Brain microvascular endothelial cell (primary cell): ENCODE measurements around the gene SAFB.

Source experiments
- DNase-seq: peaks from one replicate; pipeline ENCODE4 v3.0.0-alpha.2; 2020
- H3K27ac ChIP-seq: fragments of 250-450 bp; sonication (Bioruptor Pico); 2 replicates; pipeline ENCODE4 v1.5.1; 2020; ENCODE audit warnings: mild to moderate bottlenecking, moderate library complexity
- H3K27me3 ChIP-seq: fragments of 250-450 bp; sonication (Bioruptor Pico); replicated peaks from 2 replicates; pipeline ENCODE4 v1.5.1; 2020; ENCODE audit warnings: mild to moderate bottlenecking
- H3K36me3 ChIP-seq: fragments of 250-450 bp; sonication (Bioruptor Pico); replicated peaks from 2 replicates; pipeline ENCODE4 v1.5.1; 2020; ENCODE audit warnings: mild to moderate bottlenecking
- H3K4me3 ChIP-seq: 2 replicates; pipeline ENCODE4 v1.5.1; 2011; ENCODE audit warnings: low read depth, mild to moderate bottlenecking, control low read depth, low read length, moderate library complexity
- in situ Hi-C: cut with HindIII; loops from 2 replicates; pipeline ENCODE4 v1.10.0; 2017; ENCODE audit warnings: low sequenced_read_pairs, low pct_ligation_motif_present
- TF ChIP-seq, protein P1 (sequence below): IDR thresholded peaks from 2 replicates; pipeline ENCODE4 v1.5.1; 2011; ENCODE audit warnings: low read depth, mild to moderate bottlenecking, moderate library complexity, low read length, control low read depth, inconsistent platforms; ENCODE audit errors: missing control alignments

Gene SAFB

GRCh38 chr19:5703819-5704818 lies 81.2 kb downstream of the SAFB start:
- in situ Hi-C loops: no loop called here
- H3K36me3 ChIP-seq: peaks cover 64% of the 10 kb centered on the region
- no peak overlapping the region for H3K27ac ChIP-seq
- TF ChIP-seq, protein P1, sequence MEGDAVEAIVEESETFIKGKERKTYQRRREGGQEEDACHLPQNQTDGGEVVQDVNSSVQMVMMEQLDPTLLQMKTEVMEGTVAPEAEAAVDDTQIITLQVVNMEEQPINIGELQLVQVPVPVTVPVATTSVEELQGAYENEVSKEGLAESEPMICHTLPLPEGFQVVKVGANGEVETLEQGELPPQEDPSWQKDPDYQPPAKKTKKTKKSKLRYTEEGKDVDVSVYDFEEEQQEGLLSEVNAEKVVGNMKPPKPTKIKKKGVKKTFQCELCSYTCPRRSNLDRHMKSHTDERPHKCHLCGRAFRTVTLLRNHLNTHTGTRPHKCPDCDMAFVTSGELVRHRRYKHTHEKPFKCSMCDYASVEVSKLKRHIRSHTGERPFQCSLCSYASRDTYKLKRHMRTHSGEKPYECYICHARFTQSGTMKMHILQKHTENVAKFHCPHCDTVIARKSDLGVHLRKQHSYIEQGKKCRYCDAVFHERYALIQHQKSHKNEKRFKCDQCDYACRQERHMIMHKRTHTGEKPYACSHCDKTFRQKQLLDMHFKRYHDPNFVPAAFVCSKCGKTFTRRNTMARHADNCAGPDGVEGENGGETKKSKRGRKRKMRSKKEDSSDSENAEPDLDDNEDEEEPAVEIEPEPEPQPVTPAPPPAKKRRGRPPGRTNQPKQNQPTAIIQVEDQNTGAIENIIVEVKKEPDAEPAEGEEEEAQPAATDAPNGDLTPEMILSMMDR: no peak
- no peaks in the 10 kb centered on the region for H3K27me3 ChIP-seq
- no peak for DNase-seq
- H3K4me3 ChIP-seq: no peak overlapping the region

DNA sequence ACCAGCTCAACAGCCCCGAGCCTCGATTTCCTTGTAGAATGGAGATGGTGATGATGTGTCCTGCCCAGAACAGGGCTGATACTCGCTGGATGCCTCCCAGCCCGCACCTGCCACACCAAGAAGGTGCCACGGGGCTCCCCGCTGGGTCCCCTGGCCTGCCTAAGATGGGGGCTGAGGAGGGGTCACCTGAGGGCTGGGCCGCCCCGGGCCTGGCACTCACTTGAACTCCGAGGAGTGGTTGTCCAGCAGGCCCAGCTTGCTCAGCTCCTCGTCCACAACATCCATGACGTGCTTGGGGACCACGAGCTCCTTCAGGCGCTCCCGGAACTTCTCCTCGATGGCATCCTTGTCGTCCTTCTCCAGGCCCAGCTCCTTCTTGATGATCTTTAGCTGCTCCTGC lies 82.7 kb downstream of the SAFB start:
- in situ Hi-C loops: no loop called here
- Histone ChIP-seq H3K36me3 (peaks cover 63% of the 10 kb centered on the region), H3K27ac (no peak overlapping the region), H3K27me3 (no peaks in the 10 kb centered on the region), H3K4me3 (no peak overlapping the region)
- TF ChIP-seq, protein P1: no peak
- no peak for DNase-seq

GRCh38 chr19:5706876-5707573 lies 84.1 kb downstream of the SAFB start:
- in situ Hi-C loops: no loop called here
- Histone ChIP-seq H3K27ac (no peak overlapping the region), H3K36me3 (peaks cover 71% of the 10 kb centered on the region), H3K4me3 (no peak overlapping the region), H3K27me3 (no peaks in the 10 kb centered on the region)
- no peak for DNase-seq
- TF ChIP-seq, protein P1: no peak

DNA sequence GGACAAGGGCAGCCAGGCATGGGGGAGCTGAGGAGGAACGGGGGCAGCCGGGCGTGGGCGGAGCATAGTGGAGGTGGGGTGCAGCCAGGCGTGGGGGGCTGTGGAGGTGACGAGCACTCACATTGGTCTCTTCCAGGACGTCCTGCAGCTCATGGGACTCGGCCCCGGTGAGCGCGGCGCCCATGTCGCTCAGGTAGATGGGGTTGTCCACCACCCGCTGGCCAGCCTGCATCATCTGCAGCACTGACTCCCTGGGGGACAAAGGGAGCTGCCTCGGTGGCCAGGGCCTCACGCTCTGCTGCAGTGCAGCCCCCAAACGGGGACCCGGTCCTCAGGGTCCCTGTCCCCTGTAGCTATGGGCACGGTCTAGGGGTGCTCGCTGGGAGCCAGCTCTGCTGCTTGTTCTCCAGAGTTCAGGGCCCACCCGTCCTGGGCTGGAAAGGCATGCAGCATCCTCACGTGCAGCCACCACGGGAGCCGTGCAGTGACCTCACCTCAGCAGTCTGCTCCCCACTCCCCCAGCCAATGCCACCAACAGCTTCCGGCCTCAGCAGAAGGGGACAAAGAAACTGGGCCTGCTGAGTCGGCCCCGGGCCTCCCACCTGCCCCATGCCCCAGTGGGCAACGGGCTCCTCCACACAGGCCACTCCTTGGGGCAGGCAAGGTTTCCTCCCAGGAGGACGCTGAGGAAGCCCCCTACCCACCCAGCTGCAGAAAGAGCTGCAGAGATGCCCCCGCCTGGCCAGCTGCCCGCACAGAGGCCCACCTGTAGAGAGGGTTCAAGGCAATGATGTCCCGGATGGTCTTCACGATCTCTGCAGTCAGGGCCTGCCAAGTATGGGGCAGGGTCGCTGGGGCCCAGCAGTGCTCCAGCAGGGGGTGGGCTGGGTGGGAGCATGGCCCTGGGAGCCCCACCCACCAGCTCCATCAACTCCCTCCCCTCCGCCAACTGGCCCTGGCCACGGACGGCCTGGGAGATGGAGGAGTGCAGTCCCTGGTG lies 85.0 kb downstream of the SAFB start:
- H3K27ac ChIP-seq: no peak overlapping the region
- in situ Hi-C loops: no loop called here
- TF ChIP-seq, protein P1: no peak
- DNase-seq: no peak
- no peaks in the 10 kb centered on the region for H3K27me3 ChIP-seq
- no peak overlapping the region for H3K4me3 ChIP-seq
- peaks cover 80% of the 10 kb centered on the region for H3K36me3 ChIP-seq

DNA sequence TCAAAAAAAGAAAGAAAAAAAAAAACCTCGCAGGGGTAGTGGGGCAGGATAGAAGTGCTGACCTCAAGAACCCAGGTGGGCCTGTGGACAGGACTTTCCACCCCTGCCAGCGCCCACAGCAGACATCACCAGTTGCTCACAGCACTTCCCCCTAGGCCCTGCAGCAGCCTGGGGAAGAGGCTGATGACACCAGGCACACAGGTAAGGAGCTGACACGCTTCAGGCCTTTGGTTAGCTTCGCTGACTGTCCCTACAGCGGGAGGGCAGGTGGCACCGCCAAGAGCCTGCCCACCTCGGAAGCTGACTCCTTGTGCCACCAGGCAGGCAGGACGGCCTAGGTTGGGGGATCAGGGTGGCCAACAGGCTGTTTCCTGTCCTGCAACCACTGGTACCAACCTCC lies 88.1 kb downstream of the SAFB start:
- TF ChIP-seq, protein P1: no peak
- Histone ChIP-seq H3K27ac (no peak overlapping the region), H3K36me3 (peaks cover 66% of the 10 kb centered on the region), H3K27me3 (no peaks in the 10 kb centered on the region), H3K4me3 (no peak overlapping the region)
- in situ Hi-C loops: no loop called here
- DNase-seq: no peak
